HG03095 (cell line): ENCODE measurements around the gene MCC.

Experiments
- ATAC-seq: cut with Tn5 transposase; IDR thresholded peaks from one replicate; pipeline ENCODE4 v1.9.1; 2021; ENCODE audit warnings: moderate library complexity; ENCODE audit not compliant: unreplicated experiment

The MCC gene

DNA sequence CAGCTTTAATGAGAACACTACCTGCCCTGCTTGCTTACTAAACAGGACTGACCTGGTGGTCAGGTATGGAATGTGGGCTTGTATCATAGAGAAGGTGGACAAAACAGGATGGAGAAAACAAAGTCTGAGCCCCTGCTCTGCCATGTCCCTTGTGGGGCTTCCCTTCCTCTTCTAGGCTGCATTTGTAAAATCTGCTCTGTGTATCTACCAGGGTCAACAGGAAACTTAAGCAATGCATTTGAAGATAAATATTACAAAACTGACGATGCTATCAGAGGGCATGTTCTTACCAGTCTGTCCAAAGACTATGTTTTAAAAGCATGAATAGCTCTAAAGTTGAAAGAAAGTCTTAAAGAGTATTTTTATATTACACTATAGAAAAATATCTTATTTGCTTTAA lies 282.9 kb downstream of the MCC start:
- no peak for ATAC-seq

DNA sequence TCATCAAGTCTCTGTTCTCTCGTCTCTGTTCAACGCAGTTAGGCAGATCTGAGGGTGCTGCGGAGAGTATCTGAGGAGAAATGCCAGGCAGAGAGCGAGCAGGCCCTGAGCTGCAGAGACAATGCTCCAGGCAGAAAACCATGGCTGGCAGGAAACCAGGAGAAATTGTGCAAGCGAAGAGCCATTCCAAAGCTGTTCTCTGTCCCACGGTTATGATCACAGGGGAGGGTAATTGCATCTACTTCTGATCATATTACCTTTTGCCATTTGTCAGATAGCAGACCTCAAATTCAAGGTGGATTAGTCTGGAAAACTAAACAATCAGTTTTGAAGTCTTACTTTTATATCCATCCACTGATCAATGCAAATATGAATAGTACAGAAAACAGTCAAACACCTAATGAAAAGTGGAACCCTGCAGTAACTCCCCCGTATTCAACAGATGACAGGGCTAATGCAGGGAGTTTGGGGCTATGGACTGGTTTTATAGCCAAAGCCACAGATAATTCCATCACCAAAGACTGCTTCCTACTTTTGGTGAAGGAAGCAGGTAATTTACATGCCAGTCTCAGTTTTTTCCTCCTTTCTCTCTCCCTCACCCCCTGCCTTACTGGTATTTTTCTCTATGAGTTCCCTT lies 283.6 kb downstream of the MCC start:
- no peak for ATAC-seq

GRCh38 chr5:113203916-113204315 lies 284.3 kb downstream of the MCC start:
- no peak for ATAC-seq

GRCh38 chr5:113202746-113203716 lies 285.2 kb downstream of the MCC start:
- ATAC-seq, result no peak

DNA sequence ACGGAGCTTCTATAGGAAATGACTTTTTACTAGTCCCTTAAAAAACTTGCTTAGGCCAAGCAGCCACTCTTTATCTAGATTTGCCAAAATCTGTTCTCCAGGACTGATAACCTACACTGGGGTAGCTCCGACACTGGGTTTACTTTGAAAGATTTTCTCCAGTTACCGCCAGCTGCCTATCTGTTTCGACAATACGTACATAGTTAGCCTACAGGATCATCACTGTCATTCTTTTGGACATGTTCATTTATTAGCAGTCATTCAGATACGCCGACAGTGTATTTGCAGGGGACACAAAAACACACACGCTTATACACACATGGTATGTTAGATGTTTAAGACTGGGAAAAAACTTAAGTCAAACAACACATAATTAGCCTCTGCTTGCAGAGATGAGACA lies 286.0 kb downstream of the MCC start:
- no peak for ATAC-seq

DNA sequence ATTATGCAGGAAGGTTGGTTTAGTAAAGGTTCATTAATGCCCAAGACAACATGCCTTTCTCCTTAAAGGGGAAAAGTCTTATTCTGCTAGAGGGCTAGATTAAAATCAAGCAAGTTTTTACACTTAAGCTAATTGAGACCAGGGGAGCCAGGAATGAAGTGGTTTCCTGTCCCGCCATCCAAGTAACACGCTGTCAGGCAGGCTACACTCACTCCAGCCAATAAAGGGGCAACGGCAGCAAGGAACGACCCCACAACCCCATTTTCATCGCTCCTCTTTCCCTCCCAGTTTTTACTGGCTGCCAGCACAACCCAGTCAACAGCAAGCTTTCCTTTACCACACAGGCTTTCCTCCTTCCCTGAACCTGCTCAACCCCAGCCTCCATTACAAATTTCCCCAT lies 286.5 kb downstream of the MCC start:
- no peak for ATAC-seq

GRCh38 chr5:113199122-113199905 lies 288.9 kb downstream of the MCC start:
- no peak for ATAC-seq

DNA sequence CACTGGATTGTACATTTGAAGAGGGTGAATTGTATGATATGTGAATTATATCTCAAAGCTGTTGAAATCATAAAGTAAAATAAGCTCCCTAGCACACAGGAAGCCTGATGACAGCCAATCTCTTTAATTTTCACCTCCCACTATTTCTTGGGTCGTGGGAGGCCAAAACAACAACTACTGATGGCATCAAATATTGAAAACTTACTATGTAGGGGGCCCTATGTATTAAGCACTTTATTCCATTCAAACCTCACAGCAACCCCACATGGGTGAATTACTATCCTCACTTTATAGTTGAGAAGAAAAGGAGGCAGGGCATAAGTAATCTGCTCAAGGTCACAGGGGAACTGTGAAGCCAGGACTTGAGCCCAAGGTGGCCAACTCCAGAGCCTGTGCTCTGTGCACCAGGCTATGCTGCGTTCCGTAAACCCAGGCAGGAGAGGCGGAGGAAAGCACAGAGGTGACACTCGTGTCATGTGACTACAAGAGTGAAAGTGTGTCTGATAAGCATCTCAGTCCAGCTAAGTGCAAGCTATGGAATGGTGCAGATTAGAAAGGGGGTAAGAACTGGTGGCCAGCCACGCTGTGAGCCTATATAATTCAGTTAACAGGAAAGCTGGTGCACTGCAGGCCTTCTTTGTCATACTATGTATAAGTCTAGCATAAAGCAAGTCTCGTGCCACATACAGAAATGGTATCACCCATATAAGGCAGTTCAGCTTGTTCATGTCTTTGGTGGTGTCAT lies 290.6 kb downstream of the MCC start:
- no peak for ATAC-seq

- no peak for ATAC-seq
Observed at GRCh38 chr5:113195771-113196170, 292.5 kb downstream of the MCC start.

GRCh38 chr5:113195251-113195650 lies 293.0 kb downstream of the MCC start:
- ATAC-seq, result no peak

- ATAC-seq, result no peak
Observed at GRCh38 chr5:113194591-113194990, 293.7 kb downstream of the MCC start.

DNA sequence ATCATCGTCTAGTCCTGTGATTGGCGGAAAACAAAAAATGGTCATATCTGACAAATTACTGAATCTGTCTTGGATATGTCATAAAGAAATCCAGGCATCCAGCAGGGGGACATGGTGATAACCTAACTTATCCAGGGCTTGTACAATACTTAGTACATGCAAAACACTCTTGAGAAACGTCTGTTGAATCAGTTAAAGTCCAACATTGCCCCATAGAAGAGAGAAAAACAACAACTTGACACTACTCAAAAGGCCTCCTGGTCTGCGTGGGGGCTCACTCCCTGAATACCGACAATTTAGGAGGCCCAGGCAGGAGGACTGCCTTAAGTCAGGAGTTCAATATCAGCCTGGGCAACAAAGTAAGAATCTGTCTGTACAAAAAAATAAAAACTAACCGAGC lies 294.1 kb downstream of the MCC start:
- no peak for ATAC-seq

DNA sequence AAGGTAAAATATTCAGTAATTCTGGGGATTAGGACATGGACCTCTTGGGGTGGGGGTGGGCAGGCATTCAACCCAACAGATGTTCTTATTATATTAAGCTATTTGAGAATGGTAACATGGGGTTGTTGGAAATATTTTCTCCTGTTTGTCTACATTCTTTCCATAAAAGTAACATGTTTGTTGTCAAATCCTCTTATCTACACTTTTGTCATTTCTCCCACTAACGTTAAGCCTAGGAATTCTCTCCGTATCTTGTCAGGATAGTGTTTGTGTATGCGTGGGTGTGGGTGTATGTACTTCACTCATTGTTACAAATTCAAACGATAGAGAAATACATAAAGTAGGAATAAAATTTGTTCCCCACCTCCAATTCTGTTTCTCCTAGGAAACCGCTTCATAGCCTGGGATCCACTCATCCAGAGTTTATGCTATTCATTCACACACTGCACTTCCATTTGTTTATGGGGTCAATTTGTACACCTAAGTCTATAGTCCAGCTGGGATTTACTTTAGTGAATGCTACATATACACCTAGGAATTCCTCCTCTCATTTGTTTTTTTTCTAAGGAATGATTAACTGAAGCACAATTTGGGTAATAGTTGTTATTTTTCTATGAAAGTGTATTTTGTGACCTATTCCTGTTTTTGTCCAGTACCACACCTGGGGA lies 294.8 kb downstream of the MCC start:
- no peak for ATAC-seq

GRCh38 chr5:113192541-113192940 lies 295.7 kb downstream of the MCC start:
- ATAC-seq, result no peak

DNA sequence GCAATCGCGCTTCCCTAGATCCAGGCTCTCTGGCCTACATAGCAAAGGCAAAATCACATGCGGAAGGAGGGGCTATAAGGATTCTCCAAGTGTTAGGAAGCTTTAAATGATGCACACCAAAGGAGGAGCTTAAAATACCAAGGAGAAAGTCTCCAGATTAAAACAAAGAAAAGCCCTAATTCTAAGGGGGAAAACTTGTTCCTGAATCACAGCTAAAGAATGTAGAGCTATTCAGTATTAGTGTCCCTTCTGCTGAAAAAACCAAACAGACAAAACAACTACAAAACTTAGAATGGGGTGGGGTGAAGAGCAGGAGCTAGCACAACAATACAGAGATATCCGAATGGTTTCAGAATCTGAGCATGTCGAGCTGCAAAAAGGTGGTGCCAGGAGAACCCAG lies 297.9 kb downstream of the MCC start:
- ATAC-seq, result no peak

DNA sequence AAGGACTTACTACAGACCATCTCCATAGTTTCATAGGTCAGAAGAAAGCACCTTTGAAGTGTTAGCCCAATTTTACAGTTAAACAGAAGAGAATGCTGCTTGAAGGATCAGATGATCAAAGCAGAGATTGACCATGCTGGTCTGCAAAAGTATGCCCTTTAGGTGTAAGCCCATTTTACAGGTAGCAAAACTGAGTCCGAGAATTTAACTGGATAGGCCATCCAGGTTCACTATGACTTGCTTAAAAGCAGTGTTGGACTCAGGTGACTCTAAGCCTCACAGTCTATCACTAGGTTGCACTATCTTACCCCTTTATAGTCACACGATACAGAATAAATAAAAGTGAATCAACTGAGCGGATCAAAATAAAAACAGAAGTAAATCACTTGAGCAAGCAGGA lies 299.0 kb downstream of the MCC start:
- ATAC-seq, result no peak

DNA sequence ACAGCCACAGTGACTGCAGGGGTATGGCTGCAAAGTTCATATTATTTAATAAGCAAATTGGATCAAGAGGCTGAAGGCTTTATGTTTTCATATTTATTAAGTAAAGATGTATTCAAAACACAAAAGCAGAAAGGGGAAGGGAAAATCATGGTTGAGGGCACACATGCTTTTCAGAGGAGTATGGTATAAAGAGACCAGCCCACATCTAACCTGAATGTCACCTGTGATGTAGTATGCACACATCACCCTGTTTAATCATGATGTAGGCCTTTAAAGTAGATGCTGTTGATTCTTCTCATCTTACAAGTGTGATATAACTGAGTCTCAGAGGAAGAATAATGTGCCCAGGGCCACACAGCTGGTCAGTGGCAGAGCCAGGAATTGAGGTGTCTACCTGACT lies 299.8 kb downstream of the MCC start:
- ATAC-seq, result no peak

DNA sequence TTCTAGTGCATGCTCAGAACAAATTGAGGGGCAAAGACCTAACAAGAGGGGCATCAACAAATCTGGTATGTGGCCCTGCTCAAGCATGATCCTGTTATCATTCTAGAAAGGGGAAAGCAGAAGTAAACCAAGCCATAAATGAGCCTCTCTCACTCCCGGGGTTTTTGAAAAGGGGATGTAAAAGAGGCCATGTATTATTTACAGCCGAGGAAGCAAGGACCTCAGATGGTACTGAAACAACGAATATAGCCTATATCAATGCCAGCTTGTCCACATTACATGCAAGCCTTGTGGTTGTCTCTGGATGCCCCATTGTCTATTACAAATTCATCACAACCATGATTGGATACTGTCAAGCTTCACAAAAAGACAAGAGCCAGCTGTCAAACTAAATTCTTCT lies 300.3 kb downstream of the MCC start:
- ATAC-seq, result no peak

DNA sequence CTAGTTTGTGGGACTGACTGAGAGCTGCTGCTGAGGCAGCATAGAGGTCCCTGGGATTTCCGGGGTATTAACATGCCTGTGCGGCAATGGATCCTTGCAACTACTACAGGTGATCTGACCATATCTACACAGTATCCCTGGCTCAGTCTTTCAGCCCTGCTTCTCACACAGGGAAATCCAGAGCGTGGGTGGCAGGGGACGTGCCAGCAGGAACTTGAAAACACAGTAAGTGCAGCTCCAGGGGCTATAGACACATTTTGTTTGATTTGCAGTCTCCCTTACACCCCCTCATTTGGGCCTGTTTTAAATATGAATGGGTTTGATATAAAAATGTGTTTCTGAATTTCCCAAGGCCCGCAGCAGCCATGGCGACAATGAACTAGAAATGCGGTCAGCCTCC lies 302.2 kb downstream of the MCC start:
- no peak for ATAC-seq

DNA sequence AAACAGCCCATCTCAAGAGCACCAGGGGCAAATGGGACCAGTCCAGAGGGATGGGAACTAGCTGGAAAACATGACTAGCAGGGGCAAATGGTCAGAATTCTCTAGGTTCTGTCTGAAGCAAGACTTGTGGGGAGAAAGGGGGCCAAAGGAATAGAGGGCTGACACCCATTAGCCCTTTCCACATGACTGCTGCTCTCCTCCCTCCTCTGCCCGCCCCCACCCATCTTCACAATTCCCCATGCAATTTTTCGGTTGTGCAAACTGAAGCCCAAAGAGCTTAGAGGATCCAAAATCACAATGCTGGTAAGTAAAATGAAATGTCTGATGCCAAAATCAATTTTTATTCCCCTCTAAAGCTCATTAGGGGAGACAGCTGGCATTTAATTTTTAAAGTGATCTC lies 304.6 kb downstream of the MCC start:
- ATAC-seq, result no peak
